ENCODE measurements around the gene GALNT9. TPM values are rescaled to one million over a fixed set of nuclear protein-coding genes. Genes with fewer than 3 reads are reported as not detected.

GALNT9 gene
- total RNA-seq, 1 experiment from 2014 or later = 2.6 TPM

DNA sequence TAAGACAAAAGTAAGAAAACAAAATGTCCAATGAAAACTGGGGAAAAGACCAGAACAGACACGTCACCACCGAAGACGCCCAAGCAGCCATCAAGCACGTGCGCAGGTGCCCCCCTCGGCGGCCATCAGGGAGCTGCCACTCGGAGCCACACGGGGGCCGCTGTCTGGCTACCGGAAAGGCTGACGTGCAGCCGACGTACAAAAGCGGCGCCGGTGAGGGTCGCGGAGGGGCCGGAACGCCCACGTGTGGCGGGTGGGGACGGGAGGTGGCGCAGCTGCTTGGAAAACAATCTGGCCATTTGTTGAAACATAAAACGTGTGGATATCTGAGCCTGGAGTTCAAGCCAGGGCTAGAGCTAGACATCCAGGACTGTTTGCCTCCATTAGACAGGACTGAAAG is 60.7 kb downstream of the GALNT9 start:
- H3K9me3 ChIP-seq (ENCODE audit: control insufficient read depth in 1 of 2, insufficient read depth in 1 of 2, low read depth in 1 of 2, low read length in 2 of 2) = no peaks in the 10 kb centered on the region
- POLR2A ChIA-PET = no interaction called here
- no peak overlapping the region for H3K27ac ChIP-seq (ENCODE audit: low read depth, low read length)
- CTCF ChIA-PET = no interaction called here
- TF ChIP-seq TCF7L2 (IDR thresholded peaks at IDR 0.05; ENCODE audit: borderline replicate concordance, extremely low read depth, insufficient read depth, insufficient read length) (no peak), SIN3A (IDR thresholded peaks at IDR 0.05; ENCODE audit: low read depth) (no peak), CEBPB (IDR thresholded peaks at IDR 0.05; ENCODE audit: low read depth) (no peak), ELF1 (IDR thresholded peaks at IDR 0.05; ENCODE audit: borderline replicate concordance, low read depth) (no peak), RAD21 (IDR thresholded peaks at IDR 0.05; ENCODE audit: low read depth) (no peak), YY1 (IDR thresholded peaks at IDR 0.05; ENCODE audit: extremely low read depth, insufficient replicate concordance, low read depth, low read length) (no peak)
- TF ChIP-seq, protein P1, sequence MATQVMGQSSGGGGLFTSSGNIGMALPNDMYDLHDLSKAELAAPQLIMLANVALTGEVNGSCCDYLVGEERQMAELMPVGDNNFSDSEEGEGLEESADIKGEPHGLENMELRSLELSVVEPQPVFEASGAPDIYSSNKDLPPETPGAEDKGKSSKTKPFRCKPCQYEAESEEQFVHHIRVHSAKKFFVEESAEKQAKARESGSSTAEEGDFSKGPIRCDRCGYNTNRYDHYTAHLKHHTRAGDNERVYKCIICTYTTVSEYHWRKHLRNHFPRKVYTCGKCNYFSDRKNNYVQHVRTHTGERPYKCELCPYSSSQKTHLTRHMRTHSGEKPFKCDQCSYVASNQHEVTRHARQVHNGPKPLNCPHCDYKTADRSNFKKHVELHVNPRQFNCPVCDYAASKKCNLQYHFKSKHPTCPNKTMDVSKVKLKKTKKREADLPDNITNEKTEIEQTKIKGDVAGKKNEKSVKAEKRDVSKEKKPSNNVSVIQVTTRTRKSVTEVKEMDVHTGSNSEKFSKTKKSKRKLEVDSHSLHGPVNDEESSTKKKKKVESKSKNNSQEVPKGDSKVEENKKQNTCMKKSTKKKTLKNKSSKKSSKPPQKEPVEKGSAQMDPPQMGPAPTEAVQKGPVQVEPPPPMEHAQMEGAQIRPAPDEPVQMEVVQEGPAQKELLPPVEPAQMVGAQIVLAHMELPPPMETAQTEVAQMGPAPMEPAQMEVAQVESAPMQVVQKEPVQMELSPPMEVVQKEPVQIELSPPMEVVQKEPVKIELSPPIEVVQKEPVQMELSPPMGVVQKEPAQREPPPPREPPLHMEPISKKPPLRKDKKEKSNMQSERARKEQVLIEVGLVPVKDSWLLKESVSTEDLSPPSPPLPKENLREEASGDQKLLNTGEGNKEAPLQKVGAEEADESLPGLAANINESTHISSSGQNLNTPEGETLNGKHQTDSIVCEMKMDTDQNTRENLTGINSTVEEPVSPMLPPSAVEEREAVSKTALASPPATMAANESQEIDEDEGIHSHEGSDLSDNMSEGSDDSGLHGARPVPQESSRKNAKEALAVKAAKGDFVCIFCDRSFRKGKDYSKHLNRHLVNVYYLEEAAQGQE (IDR thresholded peaks at IDR 0.05; ENCODE audit: low read depth) = no peak
- TF ChIP-seq, protein P2, sequence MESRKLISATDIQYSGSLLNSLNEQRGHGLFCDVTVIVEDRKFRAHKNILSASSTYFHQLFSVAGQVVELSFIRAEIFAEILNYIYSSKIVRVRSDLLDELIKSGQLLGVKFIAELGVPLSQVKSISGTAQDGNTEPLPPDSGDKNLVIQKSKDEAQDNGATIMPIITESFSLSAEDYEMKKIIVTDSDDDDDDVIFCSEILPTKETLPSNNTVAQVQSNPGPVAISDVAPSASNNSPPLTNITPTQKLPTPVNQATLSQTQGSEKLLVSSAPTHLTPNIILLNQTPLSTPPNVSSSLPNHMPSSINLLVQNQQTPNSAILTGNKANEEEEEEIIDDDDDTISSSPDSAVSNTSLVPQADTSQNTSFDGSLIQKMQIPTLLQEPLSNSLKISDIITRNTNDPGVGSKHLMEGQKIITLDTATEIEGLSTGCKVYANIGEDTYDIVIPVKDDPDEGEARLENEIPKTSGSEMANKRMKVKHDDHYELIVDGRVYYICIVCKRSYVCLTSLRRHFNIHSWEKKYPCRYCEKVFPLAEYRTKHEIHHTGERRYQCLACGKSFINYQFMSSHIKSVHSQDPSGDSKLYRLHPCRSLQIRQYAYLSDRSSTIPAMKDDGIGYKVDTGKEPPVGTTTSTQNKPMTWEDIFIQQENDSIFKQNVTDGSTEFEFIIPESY (IDR thresholded peaks at IDR 0.05; ENCODE audit: extremely low read depth, insufficient replicate concordance, low read length) = no peak
- no peaks in the 10 kb centered on the region for H3K79me2 ChIP-seq (ENCODE audit: insufficient read depth, low read length)
- no peaks in the 10 kb centered on the region for H3K27me3 ChIP-seq (ENCODE audit: insufficient read depth, low read length)
- intact Hi-C loops (cut with micrococcal nuclease) = no loop called here
- H4K20me1 ChIP-seq (ENCODE audit: insufficient read depth) = no peaks in the 10 kb centered on the region
- H3K4me2 ChIP-seq (ENCODE audit: low read length) = no peak overlapping the region
- ATAC-seq (no peak), DNase-seq (ENCODE audit: low read depth, low spot score) (no peak)
- no peaks in the 10 kb centered on the region for H3K9me2 ChIP-seq (ENCODE audit: insufficient read depth)
- H3K4me1 ChIP-seq (ENCODE audit: control insufficient read depth in 1 of 2, insufficient read depth in 2 of 2, low read length in 2 of 2) = no peaks in the 10 kb centered on the region
- H3K9ac ChIP-seq (ENCODE audit: low read length) = no peak overlapping the region
- H2AFZ ChIP-seq (ENCODE audit: low read depth, low read length, poor library complexity, severe bottlenecking) = no peak overlapping the region
- RAD21 ChIA-PET (ENCODE audit: low non-redundant PET in 1 of 2, low total read pairs in 2 of 2, uncharacterized antibody in 2 of 2, unreplicated experiment in 2 of 2) = no interaction called here
- no peaks in the 10 kb centered on the region for H3K36me3 ChIP-seq (ENCODE audit: control insufficient read depth in 1 of 2, insufficient read depth in 2 of 2, low read length in 2 of 2)
- no peak overlapping the region for H3K4me3 ChIP-seq (replicated peaks in 1 of 2; ENCODE audit: low read depth in 1 of 2, low read length in 2 of 2)
- no TSS peak for BruUV-seq (replicated peaks)

All from HCT116 (cell line).